Measurements from ENCODE around the gene ZNF474.
A peak's percentile ranks its signal among the peaks of the same experiment; 100 is the strongest.

ZNF474 gene

GRCh38 chr5:122154910-122155309, 25.6 kb downstream of the ZNF474 start:
- no peak for DNase-seq

- DNase-seq, result no peak
Measured at GRCh38 chr5:122155546-122155945, 26.2 kb downstream of the ZNF474 start.

- DNase-seq, result peak; percentile 66
Measured at GRCh38 chr5:122156724-122157325, 27.5 kb downstream of the ZNF474 start.

GRCh38 chr5:122162100-122162638, 32.8 kb downstream of the ZNF474 start:
- no peak for DNase-seq

GRCh38 chr5:122163121-122164069, 34.0 kb downstream of the ZNF474 start:
- peak; percentile 40 for DNase-seq

- no peak for DNase-seq
Measured at GRCh38 chr5:122164070-122164435, 34.7 kb downstream of the ZNF474 start.

GRCh38 chr5:122164831-122165558, 35.6 kb downstream of the ZNF474 start:
- DNase-seq, result no peak

GRCh38 chr5:122165559-122166078, 36.3 kb downstream of the ZNF474 start:
- DNase-seq, result no peak

GRCh38 chr5:122169350-122170103, 40.2 kb downstream of the ZNF474 start:
- DNase-seq, result no peak

- no peak for DNase-seq
Measured at GRCh38 chr5:122170620-122171019, 41.3 kb downstream of the ZNF474 start.

GRCh38 chr5:122172207-122172606, 42.9 kb downstream of the ZNF474 start:
- no peak for DNase-seq

GRCh38 chr5:122173474-122174415, 44.4 kb downstream of the ZNF474 start:
- DNase-seq, result no peak

- no peak for DNase-seq
Measured at GRCh38 chr5:122175091-122175490, 45.7 kb downstream of the ZNF474 start.

- DNase-seq, result no peak
Measured at GRCh38 chr5:122175852-122176251, 46.5 kb downstream of the ZNF474 start.

GRCh38 chr5:122177161-122177560, 47.8 kb downstream of the ZNF474 start:
- DNase-seq, result no peak

- no peak for DNase-seq
Measured at GRCh38 chr5:122179701-122180100, 50.4 kb downstream of the ZNF474 start.

- DNase-seq, result no peak
Measured at GRCh38 chr5:122180146-122180712, 50.9 kb downstream of the ZNF474 start.

GRCh38 chr5:122180863-122181548, 51.7 kb downstream of the ZNF474 start:
- no peak for DNase-seq

- DNase-seq, result no peak
Measured at GRCh38 chr5:122181863-122182262, 52.5 kb downstream of the ZNF474 start.

GRCh38 chr5:122182491-122182921, 53.2 kb downstream of the ZNF474 start:
- DNase-seq, result no peak
